HG03064 (cell line): Measurements from ENCODE around the gene SPHK1.

Experiments
- ATAC-seq: cut with Tn5 transposase; IDR thresholded peaks from one replicate; pipeline ENCODE4 v1.9.1; 2021; ENCODE audit warnings: low read depth; ENCODE audit not compliant: unreplicated experiment

Gene SPHK1

DNA sequence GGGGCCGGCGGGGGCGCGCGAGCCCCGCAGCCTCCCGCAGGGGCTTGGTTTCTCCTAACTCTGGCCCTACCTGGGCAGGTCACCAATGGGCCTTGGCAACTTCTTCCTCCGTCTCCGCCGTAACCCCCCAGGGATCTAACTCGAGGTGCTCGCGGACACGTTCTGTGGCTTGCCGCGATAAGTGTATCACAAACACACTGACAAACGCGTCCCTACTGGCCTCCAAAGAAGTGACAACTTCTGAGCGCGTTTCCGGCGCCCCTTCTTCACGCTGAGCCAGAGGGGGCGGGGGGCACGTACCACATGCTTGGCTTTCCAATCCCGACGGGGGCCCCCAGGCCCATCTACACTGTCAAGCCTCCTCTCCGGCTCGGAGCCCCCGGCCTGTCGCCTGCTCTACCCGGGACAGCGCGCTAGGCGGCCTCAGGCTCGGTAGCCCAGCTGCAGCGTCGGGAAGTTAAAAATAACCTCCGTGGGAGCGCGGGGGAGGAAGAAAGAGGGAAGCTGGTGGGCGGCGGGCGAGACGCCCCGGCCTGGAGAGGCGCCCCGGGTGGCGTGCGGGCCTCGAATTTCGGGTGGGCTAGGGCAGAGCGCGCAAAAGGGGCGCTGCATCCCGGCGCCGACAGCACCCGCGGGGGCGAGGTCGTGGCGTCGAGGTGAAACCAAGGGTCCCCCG is 725 bp upstream of the SPHK1 start:
- ATAC-seq = no peak

DNA sequence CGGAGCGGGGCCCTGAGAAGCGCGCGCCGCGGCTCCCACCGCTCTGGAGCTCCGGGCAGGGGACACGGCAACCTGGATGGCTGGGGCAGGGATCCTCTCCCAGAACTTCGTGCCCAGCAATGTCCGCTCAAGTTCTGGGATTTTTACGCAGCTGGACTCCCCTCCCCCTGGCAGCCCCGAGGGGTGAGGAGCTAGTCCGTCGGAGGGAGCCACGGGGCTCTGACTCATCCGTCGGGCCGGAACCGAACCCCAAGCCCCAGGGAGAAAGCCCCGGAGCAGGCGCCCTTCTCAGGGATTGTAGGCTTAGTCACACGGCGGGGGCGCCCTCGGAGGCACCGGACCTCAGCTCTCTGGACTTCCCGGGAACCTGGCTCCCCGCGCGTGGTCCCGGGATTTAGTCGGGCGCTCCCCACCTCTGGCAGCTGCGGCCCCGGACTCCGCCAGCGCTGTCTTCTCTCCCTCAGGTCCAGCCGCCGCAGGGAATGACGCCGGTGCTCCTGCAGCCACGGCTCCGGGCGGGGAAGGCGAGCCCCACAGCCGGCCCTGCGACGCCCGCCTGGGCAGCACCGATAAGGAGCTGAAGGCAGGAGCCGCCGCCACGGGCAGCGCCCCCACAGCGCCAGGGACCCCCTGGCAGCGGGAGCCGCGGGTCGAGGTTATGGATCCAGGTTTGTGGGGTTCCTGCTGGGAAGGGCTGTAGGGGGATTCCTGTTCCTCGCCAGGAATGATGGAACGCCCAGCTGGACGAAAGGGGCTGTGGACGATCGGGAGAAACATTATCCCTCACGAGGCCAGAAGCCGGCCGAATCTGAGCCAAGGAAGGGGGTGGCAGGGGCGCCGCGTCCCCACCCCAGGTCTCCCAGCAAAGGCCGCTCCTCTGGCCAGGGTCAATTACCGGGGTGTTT is 830 bp downstream of the SPHK1 start:
- no peak for ATAC-seq

DNA sequence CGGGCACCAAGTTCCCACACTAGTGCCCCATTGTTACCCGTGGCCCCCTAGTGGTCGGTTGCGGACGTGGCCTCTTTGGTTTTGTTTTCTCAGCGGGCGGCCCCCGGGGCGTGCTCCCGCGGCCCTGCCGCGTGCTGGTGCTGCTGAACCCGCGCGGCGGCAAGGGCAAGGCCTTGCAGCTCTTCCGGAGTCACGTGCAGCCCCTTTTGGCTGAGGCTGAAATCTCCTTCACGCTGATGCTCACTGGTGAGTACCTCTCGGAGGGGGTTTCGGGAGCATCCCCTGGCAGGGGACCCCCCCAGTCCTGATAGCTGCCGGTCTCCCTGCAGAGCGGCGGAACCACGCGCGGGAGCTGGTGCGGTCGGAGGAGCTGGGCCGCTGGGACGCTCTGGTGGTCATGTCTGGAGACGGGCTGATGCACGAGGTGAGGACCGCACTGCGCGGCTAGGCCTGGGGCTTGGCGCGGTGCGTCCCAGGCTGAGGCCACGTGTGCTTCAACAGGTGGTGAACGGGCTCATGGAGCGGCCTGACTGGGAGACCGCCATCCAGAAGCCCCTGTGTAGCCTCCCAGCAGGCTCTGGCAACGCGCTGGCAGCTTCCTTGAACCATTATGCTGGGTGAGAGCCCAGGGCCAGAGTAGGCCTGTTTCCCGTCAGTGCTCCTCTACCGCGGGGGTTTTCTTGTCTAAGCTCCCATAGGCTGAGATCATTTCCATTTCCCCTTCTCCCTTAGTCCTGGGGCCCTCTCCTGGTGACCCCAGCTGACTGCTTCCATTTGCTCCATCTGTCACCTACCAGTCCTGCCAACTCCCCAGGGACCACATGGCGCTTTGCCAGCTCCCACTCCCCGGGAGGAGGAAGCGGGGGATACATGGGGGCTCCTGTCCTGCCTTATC is 1.7 kb downstream of the SPHK1 start:
- ATAC-seq = no peak

DNA sequence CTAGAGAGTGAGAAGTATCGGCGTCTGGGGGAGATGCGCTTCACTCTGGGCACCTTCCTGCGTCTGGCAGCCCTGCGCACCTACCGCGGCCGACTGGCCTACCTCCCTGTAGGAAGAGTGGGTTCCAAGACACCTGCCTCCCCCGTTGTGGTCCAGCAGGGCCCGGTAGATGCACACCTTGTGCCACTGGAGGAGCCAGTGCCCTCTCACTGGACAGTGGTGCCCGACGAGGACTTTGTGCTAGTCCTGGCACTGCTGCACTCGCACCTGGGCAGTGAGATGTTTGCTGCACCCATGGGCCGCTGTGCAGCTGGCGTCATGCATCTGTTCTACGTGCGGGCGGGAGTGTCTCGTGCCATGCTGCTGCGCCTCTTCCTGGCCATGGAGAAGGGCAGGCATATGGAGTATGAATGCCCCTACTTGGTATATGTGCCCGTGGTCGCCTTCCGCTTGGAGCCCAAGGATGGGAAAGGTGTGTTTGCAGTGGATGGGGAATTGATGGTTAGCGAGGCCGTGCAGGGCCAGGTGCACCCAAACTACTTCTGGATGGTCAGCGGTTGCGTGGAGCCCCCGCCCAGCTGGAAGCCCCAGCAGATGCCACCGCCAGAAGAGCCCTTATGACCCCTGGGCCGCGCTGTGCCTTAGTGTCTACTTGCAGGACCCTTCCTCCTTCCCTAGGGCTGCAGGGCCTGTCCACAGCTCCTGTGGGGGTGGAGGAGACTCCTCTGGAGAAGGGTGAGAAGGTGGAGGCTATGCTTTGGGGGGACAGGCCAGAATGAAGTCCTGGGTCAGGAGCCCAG is 2.8 kb downstream of the SPHK1 start:
- no peak for ATAC-seq

DNA sequence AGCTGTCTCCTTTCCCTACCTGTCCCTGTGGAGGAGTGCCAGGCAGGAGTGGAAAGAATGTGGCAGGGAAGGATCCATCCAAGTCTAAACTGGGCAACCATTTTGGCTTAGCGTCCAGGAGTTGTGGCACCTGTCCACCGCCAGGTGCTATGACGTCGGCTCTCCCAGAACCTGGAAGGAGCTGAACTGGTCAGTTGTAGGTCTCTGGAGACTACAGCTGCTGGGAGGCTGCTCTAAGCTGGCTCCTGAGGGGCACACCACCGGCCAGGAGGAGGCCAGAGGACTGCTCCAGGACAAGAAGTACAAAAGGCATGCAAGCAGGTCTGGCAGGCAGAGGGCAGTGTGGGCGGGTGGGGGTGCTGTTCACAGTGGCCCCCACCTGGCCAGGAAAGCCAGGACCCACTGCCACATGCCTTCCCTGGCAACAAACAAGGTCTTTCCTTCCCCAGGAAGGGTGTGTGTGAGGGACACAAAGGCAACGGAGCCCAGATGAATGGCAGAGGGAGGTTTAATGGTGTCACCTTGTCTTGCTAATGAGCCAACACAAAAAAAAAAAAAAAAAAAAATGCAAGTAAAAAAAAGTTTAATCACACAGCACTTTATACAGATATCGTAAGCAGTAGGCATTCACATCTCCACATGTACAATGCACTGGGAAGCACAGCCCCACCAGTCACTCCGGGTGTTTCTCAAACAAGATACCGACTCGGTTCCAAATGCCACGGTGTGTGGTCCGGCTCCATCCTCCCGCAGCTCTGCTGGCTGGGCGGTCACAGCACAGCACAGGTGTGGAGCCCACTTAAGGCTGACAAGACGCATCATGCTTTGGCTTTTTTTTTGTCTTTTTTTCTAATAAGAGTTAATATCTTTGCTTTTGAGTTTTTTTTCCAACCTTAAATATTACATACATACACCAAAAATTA is 4.8 kb downstream of the SPHK1 start:
- no peak for ATAC-seq

DNA sequence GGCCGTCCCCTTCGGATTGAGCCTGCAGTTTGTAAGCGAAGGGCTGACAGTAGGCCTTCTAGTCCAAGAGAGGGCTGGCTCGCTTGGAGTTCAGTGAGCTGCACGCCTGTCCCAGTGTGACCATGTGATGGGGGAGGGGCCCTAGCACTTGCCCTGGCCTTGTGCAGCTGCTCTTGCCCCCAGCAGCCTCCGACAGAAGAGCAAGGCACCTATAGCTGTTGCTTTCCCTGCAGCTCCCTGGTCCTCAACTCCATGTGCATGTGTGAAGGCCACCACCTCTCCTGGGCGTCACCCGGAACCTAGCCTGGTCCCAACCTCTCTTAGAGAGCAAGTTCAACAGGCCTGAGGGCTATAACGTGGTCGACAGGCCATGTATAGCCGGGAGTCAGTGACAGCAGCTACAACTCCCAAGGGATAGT is 5.6 kb downstream of the SPHK1 start:
- no peak for ATAC-seq

DNA sequence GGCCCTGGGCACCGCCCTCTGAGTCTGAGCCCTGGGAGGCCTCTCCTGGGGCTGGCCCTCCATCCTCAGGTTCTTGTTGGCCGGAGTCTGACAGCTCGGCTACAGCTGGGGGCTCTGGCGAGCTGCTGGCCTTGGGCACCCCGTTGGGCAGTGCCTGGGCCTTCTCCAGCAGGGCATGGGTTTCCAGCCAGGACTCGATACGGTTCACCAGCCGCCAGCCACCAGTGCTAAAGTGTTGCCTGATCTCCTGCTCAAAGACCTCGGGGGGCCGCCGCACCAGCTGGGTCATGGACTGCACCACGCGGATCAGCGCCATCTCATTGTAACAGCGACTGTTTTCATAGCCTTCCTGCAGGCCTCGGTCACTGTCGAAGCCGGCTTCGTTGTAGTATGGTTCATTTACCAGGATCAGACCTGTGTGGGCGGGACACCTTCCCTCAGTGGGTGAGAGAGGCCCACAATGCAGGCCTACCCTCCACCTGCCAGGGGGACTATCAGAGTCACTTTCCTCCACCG is 6.8 kb downstream of the SPHK1 start:
- ATAC-seq = no peak

DNA sequence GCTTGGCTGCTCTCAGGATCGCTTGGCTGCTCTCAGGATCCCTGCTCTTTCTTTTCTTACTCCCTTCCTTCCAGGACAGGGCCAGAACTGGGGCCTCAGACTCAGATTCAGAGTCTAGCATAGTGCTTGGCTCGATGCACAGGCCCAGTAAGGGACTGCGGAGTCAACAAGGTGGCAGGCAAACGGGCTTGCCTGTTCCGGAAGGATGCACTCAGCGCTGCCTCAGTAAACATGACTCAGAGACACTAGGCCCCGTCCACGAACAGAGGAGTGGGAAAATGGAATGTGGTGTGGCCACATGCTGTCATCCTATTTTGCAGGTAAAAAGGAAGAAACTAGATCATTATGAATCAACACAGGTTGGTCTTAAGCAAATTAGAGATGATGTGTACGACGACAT is 9.8 kb downstream of the SPHK1 start:
- ATAC-seq = no peak

DNA sequence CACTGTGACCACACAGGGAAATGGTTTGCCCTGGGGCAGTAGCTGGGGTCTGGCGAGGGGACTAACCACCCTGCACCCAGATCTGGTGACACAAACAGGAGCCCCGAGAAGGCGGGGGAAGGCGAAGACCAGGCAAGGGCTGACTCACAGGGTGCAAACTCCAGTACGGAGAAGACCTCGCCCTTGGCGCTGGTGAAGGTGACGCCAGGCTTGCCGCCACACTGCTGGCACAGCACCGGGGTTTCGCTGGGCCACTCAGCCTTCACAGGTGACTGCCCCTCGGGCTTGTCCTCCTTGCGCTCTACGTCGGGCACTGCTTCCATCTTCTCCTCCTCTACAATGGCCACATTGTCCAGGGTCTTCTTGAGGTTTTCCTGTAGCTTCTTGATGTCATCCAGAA is 11.6 kb downstream of the SPHK1 start:
- ATAC-seq = no peak

DNA sequence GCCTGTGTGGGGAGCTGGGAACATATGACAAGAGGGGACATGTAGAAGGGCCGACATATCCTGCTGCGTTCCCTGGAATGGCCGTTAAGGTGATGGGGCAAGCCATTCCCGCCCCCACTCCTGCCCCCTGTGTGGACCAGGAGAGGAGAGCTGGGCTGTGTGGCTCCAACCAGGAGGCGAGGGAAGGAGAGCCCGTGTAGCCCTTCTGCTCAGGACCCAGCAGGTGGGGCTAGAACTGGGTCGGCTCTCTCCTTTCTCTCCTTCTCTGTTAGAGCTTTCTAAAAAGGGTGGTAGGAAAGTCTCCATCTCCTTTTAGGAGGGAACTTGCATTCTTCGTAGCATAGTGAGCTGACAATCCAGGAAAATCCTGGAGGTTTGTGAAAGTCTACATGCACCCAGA is 12.8 kb downstream of the SPHK1 start:
- no peak for ATAC-seq

DNA sequence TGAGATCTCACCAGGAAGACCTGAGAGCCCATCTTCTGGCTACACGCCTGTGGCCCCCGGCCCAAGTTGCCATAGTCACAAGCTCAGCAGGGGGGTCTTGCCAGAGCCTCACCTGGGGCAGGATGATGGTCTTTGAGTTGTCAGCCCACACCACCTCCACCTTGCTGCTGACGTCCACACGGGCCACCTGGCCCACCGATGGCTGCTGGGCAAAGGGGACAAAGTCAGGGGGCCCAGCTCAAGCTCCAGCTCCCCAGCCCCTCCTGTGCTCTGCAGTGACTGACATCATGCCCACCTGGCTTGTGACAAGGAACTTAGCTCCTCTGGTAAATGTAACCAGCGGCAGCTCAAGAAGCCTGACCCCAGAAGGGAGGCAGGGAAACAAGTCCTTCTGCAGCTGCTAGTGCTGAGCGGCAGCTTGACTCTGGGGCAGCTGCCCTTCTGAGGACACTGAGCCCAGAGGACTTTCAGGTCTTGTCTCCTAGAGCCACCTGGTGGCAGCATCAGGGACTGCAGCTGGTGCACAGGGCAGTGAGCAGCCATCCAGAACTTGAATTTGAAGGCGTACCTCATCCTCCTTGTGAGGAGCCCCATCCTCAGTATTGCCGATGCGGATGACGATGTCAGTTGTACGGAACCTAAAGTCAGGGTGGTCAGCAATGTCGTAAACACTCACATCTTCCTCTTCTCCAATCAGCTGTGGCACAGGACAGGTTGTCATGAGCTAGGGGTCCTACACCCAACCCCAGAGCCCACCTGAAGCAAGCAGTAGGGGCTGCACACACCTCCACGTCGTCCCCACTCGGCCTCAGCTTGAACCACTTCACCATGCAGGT is 13.5 kb downstream of the SPHK1 start:
- no peak for ATAC-seq

DNA sequence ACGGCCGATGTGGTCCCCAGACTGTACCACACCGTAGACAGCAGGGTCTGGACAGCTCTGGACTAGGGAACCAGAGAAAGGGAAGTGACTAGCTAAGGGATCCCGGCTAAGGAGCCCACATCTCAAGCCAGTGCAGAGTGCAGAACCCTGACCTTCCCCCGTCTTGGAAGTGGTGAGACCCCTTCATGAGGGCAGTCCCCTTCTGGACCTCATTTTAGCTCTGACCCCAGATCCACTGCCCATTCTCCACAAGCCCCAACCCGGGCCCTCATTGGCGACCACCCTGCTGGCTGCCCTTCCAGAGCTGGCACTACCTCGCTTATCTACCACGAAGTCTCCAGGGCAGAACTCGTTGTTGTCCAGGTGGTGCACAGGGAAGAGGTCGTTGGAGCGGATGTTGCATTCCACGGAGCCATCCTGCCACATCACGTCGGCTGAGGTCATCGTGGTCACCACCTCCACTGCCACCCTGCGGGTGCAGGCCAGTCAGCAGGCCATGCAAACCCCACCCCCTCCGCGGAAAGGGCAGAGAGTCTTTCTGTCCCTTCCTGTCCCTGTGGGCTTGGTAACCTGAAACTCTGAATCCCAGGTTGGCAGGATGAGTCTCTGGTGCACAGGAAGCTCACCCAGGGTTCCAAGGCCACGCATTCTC is 14.2 kb downstream of the SPHK1 start:
- no peak for ATAC-seq

DNA sequence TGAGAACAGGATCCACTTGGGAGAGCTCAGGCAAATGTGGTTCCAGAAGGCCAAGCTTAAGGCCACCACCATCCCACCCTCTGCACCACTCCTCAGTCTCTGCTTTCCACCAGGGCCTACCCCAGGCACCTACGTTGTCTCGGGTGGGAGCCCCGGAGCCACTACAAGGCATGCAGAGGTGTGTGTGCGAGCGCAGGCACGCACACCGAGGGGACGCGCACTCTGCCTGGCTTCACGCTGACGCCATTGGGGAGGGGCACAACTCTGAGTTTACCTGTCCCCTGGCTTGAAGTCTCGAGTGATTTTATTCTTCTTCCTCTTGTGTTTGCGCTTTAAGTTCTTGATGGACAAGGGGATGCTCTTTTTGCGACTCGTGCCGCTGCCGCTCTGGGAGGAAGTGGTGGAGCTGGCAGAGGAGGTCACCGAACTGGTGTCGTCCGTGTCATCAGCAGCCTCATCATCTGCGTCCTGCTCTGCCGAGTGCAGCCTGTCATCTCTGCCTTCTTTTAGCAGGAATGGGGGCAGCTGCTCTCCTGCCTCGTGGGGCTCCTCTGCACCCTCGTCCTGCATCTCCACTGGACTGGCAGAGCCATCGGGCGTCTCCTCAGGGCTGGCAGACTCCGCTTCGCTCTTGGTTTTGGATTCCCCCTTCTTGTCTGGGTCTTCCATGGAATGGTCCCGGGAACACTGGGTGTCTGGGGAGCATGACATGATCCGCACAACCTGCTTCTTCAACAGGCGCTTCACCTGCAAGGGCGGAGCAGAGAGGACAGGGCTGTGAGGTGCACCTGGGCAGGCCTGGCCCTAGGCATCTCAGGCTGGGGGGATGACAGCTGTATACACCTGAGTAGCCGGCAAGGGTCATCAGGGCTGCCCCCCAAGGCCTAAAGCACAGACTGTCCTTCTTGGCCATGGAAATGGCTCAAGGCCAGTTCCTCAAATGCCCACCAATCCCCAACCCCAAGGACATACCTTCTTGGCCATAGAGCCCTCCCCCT is 15.1 kb downstream of the SPHK1 start:
- ATAC-seq = no peak

DNA sequence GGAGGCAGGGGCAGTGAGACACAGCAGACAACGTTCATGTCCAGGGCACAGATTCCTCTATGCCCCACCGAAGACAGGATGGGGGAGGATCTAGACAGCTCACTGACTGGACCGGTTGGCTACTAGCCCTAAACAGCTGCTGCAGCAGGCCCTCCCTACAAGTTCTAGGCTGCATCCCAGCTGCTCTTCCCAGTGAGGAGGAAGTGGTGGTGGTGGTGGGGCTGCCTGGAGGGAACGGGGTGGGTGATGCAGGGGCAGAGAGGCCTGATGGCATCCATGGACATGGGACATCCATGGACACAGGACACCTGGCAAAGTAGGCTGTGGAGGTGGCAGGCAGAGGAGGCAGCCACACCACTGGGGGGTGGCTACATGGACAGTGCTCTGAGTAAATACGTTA is 18.3 kb downstream of the SPHK1 start:
- ATAC-seq = no peak

DNA sequence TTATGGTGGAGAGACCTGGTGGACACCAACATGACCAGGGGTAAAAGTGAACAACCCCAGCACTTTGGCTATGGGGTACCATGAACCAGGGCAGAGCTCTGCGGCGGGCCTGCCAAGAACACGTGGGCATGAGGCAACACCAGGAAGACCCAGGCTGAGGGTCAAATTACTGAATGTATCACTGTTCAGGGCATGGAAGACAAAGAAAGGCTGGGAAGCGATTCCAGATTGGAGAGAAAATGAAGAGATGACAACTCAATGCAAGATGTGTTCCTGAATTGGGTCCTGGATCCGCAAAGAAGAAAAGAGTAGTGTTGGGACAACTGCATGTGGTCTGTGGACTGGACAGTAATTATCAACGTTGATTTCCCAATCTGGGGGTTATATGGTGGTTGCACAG is 19.8 kb downstream of the SPHK1 start:
- no peak for ATAC-seq

DNA sequence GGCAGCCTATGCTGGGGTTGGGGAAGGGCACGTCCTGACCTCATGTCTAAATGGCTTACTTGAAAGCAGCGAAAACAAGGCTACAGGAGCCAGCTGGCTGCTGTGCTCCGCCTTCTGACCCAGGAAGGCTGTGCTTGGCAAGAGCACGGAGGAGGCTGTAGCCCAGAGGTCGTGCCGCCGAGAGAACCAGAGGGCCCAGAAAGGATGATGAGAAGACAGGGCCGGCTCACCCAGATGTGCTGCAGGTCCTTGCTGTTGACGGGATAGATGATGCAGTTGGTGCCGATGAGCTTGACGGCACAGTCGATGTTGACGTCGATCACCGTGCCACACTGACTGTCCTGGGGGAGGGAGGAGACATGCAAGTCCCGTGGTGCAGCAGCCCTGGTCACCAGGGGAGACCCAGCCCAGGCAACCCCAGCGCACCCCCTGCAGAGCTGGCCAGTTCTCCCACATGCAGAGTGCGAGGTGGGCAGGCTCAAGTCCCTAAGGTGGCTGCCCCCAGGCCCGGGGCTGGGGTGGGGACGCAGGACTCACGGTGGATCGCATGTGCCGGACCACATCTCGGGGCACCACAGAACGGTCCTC is 20.7 kb downstream of the SPHK1 start:
- no peak for ATAC-seq
